Endothelial cell of umbilical vein (primary cell): ENCODE results near the gene DHX29. TPM values are rescaled to one million over a fixed set of nuclear protein-coding genes. Genes with fewer than 3 reads are reported as not detected.
A peak's percentile ranks its signal among the peaks of the same experiment; 100 is the strongest.

Source experiments
- BruUV-seq: library from RNA; stranded (reverse); fragments of 400-500 nt; replicated peaks from 2 replicates; lab custom pipeline; 2021; lab: Mats Ljungman, UMichigan
- CTCF ChIA-PET: fragments of 300-600, 350-600 bp; sonication (Branson Sonifier 250); formaldehyde crosslinking; loops from one replicate; lab custom pipeline; 2021; ENCODE audit warnings: antibody characterized with exemption, inconsistent platforms; lab: Charles Lee
- POLR2A ChIA-PET: fragments of 300-600, 350-600 bp; sonication (Branson Sonifier 250); formaldehyde crosslinking; loops from one replicate; lab custom pipeline; 2021; ENCODE audit warnings: antibody characterized with exemption, inconsistent platforms; lab: Charles Lee
- DNase-seq: peaks from one replicate; pipeline ENCODE4 v3.0.0-alpha.2; 2011; ENCODE audit warnings: low read depth, low spot score
- FAIRE-seq: peaks from 2 replicates; lab custom pipeline; 2011; peaks lifted over from hg19 to GRCh38; lab: Jason Lieb, UNC
- H2AFZ ChIP-seq: 2 replicates; pipeline ENCODE4 v1.6.0; 2012; ENCODE audit warnings: low read depth, low read length, control low read depth, inconsistent platforms
- H3K27ac ChIP-seq: 2 replicates; pipeline ENCODE4 v1.5.1; 2011; ENCODE audit warnings: low read depth, mild to moderate bottlenecking, control low read depth, low read length, moderate library complexity; ENCODE audit not compliant: insufficient read depth
- H3K27me3 ChIP-seq, 2 experiments: 2 replicates each; pipeline versions ENCODE4 v1.6.0 to v1.6.1; 2011; ENCODE audit warnings: low read length in 2 of 2, mixed read lengths in 1 of 2; ENCODE audit not compliant: control insufficient read depth in 2 of 2, insufficient read depth in 2 of 2
- H3K36me3 ChIP-seq, 2 experiments: 2 replicates in 1 of 2; 3 replicates in 1 of 2; pipeline ENCODE4 v1.5.1; 2011; ENCODE audit warnings: low read length in 2 of 2, mild to moderate bottlenecking in 1 of 2, moderate library complexity in 1 of 2; ENCODE audit not compliant: control insufficient read depth in 2 of 2, insufficient read depth in 2 of 2; ENCODE audit errors: extremely low read depth in 1 of 2
- H3K4me1 ChIP-seq: 3 replicates; pipeline ENCODE4 v1.5.1; 2011; ENCODE audit warnings: mild to moderate bottlenecking, low read length; ENCODE audit not compliant: control insufficient read depth, insufficient read depth; ENCODE audit errors: extremely low read depth
- H3K4me2 ChIP-seq: 2 replicates; pipeline ENCODE4 v1.6.1; 2011; ENCODE audit warnings: low read length, control low read depth, mixed read lengths; ENCODE audit not compliant: insufficient read depth
- H3K4me3 ChIP-seq, 3 experiments: fragments of 200-600 bp in 1 of 3; sonication (generic), shearing (Covaris generic) in 1 of 3; replicated peaks in 1 of 3; 2 replicates each; pipeline ENCODE4 v1.5.1; 2011 to 2016; ENCODE audit warnings: control low read depth in 3 of 3, low read length in 3 of 3, mild to moderate bottlenecking in 2 of 3, inconsistent platforms in 1 of 3, low read depth in 1 of 3, moderate library complexity in 1 of 3; ENCODE audit not compliant: insufficient read depth in 1 of 3
- H3K79me2 ChIP-seq: 2 replicates; pipeline ENCODE4 v1.6.0; 2012; ENCODE audit warnings: low read length, inconsistent platforms; ENCODE audit not compliant: control insufficient read depth, insufficient read depth
- H3K9ac ChIP-seq: replicated peaks from 2 replicates; pipeline ENCODE3; 2011; ENCODE audit warnings: low read length, control low read depth; ENCODE audit not compliant: insufficient read depth; ENCODE audit errors: extremely low read depth
- H3K9me1 ChIP-seq: replicated peaks from 3 replicates; pipeline ENCODE4 v1.6.0; 2011; ENCODE audit warnings: mild to moderate bottlenecking, low read length; ENCODE audit not compliant: control insufficient read depth, insufficient read depth; ENCODE audit errors: extremely low read depth
- H3K9me3 ChIP-seq: replicated peaks from 2 replicates; pipeline ENCODE4 v1.5.1; 2012; ENCODE audit warnings: low read length, inconsistent platforms; ENCODE audit not compliant: control insufficient read depth, insufficient read depth
- H4K20me1 ChIP-seq: replicated peaks from 2 replicates; pipeline ENCODE3; 2011; ENCODE audit warnings: mild to moderate bottlenecking, low read length; ENCODE audit not compliant: control insufficient read depth, insufficient read depth; ENCODE audit errors: extremely low read depth
- EZH2 ChIP-seq: IDR thresholded peaks from 2 replicates; pipeline ENCODE4 v1.6.1; 2012; ENCODE audit warnings: borderline replicate concordance, low read depth, mild to moderate bottlenecking, moderate library complexity, low read length, inconsistent platforms; ENCODE audit not compliant: severe bottlenecking
- FOS ChIP-seq: IDR thresholded peaks from 2 replicates; pipeline ENCODE4 v1.6.1; 2011; ENCODE audit warnings: mild to moderate bottlenecking, low read length, moderate library complexity, borderline replicate concordance; ENCODE audit not compliant: insufficient read depth
- GATA2 ChIP-seq: IDR thresholded peaks from 2 replicates; pipeline ENCODE4 v1.7.0; 2011; ENCODE audit warnings: low read depth, mild to moderate bottlenecking, moderate library complexity, mixed read lengths, low read length; ENCODE audit not compliant: insufficient read length, insufficient read depth
- JUN ChIP-seq: IDR thresholded peaks from 2 replicates; pipeline ENCODE4 v1.6.1; 2011; ENCODE audit warnings: borderline replicate concordance, low read depth; ENCODE audit not compliant: insufficient read length, insufficient read depth
- MYC ChIP-seq: IDR thresholded peaks from one replicate; pipeline ENCODE4 v1.6.1; 2011; ENCODE audit warnings: mild to moderate bottlenecking, low read depth, low read length
- POLR2A ChIP-seq: IDR thresholded peaks from 2 replicates; pipeline ENCODE4 v1.6.1; 2012; ENCODE audit warnings: low read depth, mild to moderate bottlenecking, control low read depth, low read length
- POLR2AphosphoS5 ChIP-seq: IDR thresholded peaks from 2 replicates; pipeline ENCODE4 v1.6.1; 2012; ENCODE audit warnings: low read depth, mild to moderate bottlenecking, control low read depth, low read length, moderate library complexity; ENCODE audit not compliant: insufficient read depth
- dilution Hi-C: fragments of 300-500 bp; cut with MboI; formaldehyde crosslinking; loops from one replicate; pipeline ENCODE4 v1.15.0; 2019; ENCODE audit warnings: low sequenced_read_pairs; ENCODE audit not compliant: extremely low pct_ligation_motif_present
- intact Hi-C: fragments of 100-400 bp; cut with micrococcal nuclease; formaldehyde crosslinking; loops from one replicate; pipeline ENCODE4 v1.10.0; 2022
- polyA plus RNA-seq, 4 experiments: library from polyadenylated mRNA; depleted of rRNA in 3 of 4; stranded (reverse) in 3 of 4; unstranded in 1 of 4; fragments of >200 nt; gene quantifications; 2 replicates each; pipeline versions ENCODE4 v1.2.1 to v1.2.3, GENCODE V29; 2011 to 2012; ENCODE audit warnings: missing spikeins in 1 of 4
- total RNA-seq: library from RNA; stranded (reverse); gene quantifications from 2 replicates; pipeline ENCODE4 v1.2.3, GENCODE V29; 2021
- TF ChIP-seq, protein P1 (sequence below), 2 donors: IDR thresholded peaks; 1 replicate in 1 of 2; 2 replicates in 1 of 2; pipeline ENCODE4 v1.5.1; 2011; ENCODE audit warnings: low read length in 2 of 2, mild to moderate bottlenecking in 2 of 2, moderate library complexity in 2 of 2, control low read depth in 1 of 2, inconsistent platforms in 1 of 2, low read depth in 1 of 2; ENCODE audit not compliant: insufficient read depth in 1 of 2; ENCODE audit errors: extremely low read depth in 1 of 2
- TF ChIP-seq, protein P2 (sequence below): IDR thresholded peaks from 2 replicates; pipeline ENCODE4 v1.6.1; 2011; ENCODE audit not compliant: insufficient read depth, insufficient read length

Gene DHX29
- total and polyA plus RNA-seq, 2 donors (not counting 3 experiments of a cell fraction or from before 2014, with no cell fraction given), result 4.7 to 32.8 TPM

DNA sequence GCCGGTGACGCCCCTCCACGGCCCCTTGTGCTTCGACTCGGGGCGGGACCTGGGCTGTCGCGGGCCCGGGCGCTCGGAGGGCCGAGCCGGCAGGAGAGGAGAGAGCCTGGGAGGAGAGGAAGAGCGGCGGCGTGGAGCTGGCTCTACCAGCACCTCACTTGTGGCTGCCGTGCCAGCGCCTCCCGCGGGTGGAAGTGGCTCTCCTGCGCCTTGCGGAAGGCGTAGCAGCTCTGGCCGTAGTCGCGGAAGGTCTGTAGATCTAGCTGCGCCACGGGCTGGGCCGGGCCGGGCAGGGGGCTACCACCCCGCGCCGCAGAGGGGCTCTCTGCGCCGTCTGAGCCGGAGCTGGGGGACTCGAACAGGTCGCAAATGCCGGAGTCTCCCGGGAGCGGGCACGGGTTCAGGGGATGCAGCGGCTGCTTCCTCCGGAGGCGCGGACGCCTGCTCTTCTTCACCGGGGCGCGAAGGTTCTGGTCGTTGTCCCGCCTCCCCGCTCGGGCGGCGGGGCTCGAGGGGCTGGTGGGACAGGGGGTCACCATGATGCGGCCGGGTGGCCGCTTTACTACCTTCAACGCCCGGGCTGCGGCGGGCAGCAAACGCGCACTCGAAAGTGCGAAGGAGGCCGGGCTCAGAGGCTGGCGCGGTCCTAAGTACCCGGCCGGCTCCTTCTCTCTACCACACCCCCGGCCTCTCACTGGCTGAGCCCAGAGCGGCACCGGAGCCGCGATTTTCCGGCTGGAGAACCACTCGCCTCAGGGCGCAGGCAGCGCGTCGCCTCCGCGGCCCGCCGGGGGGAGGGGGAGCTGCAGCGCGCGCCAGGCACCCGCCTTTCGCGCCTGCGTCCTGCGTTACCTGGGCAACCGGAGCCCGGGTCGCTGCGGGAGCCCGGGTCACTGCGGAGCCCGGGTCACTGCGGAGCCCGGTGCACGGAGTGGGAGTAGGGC is 74.2 kb downstream of the DHX29 start, which contains the start of gene CCNO:
Gene CCNO (minus strand): TSS at position 624 of the 944 bp plus-strand sequence. CDS start 85 bp downstream, at position 539.
- H3K4me2 ChIP-seq, result peak within 1 kb of the TSS; percentile 93
- DNase-seq (peak; percentile 83), FAIRE-seq (peak; percentile 83)
- H3K4me1 ChIP-seq, result peaks cover 26% of the 10 kb centered on the region
- CTCF ChIA-PET, result interaction anchor here (0.9 to 2.6 kb wide), 10 partner anchors 9 to 459 kb away, joined by 3 to 11 read pairs (median 4); partner anchors contain the start of genes CDC20B and GPX8
- peaks cover 45% of the 10 kb centered on the region in 2 experiments for H3K27me3 ChIP-seq
- H3K9me1 ChIP-seq, result no peaks in the 10 kb centered on the region
- H3K36me3 ChIP-seq, result no peaks in the 10 kb centered on the region
- H3K4me3 ChIP-seq, result peak within 1 kb of the TSS; percentile 44 to 70 (median 53)
- H3K27ac ChIP-seq, result no peak within 1 kb of the TSS
- H4K20me1 ChIP-seq, result no peaks in the 10 kb centered on the region
- no peak within 1 kb of the TSS for H3K9ac ChIP-seq
- POLR2A ChIA-PET, result no interaction called here
- H3K79me2 ChIP-seq, result no peaks in the 10 kb centered on the region
- dilution Hi-C loops (loop anchor here (10.0 kb wide), 1 partner anchor 68 kb away; the partner anchor contains the start of gene GPX8), intact Hi-C loops (loop anchor here (2.0 to 5.0 kb wide), 3 partner anchors 60 to 299 kb away; partner anchors contain the start of genes CDC20B, DHX29, MTREX and PLPP1)
- H3K9me3 ChIP-seq, result no peaks in the 10 kb centered on the region
- TF ChIP-seq GATA2 (no peak), EZH2 (no peak), FOS (no peak), MYC (no peak), JUN (no peak), POLR2AphosphoS5 (no peak), POLR2A (no peak)
- TF ChIP-seq, protein P1, sequence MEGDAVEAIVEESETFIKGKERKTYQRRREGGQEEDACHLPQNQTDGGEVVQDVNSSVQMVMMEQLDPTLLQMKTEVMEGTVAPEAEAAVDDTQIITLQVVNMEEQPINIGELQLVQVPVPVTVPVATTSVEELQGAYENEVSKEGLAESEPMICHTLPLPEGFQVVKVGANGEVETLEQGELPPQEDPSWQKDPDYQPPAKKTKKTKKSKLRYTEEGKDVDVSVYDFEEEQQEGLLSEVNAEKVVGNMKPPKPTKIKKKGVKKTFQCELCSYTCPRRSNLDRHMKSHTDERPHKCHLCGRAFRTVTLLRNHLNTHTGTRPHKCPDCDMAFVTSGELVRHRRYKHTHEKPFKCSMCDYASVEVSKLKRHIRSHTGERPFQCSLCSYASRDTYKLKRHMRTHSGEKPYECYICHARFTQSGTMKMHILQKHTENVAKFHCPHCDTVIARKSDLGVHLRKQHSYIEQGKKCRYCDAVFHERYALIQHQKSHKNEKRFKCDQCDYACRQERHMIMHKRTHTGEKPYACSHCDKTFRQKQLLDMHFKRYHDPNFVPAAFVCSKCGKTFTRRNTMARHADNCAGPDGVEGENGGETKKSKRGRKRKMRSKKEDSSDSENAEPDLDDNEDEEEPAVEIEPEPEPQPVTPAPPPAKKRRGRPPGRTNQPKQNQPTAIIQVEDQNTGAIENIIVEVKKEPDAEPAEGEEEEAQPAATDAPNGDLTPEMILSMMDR (IDR thresholded peaks at IDR 0.05; ENCODE audit: extremely low read depth in 1 of 2, insufficient read depth in 1 of 2, low read depth in 1 of 2, low read length in 2 of 2), result no peak
- TF ChIP-seq, protein P2, sequence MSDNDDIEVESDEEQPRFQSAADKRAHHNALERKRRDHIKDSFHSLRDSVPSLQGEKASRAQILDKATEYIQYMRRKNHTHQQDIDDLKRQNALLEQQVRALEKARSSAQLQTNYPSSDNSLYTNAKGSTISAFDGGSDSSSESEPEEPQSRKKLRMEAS, result no peak
- H2AFZ ChIP-seq, result peak within 1 kb of the TSS; percentile 45
- no TSS peak for BruUV-seq
